ENCODE measurements around the gene LDHAL6A.
"Not testable (repeated sequence)": the region's sequence is repeated elsewhere in the genome, so short reads cannot be mapped to it uniquely, and the experiment has no call there.

The LDHAL6A gene

GRCh38 chr11:18455686-18456372 lies at the start of gene LDHAL6A:
Gene LDHAL6A (plus strand): TSS chr11:18455856. CDS start chr11:18456681, 825 bp downstream.
- DNase-seq (ENCODE audit: low read depth in 2 of 2), result no peak

- not testable (repeated sequence) for DNase-seq (ENCODE audit: low read depth in 2 of 2)
Observed at GRCh38 chr11:18407400-18407799, 48.3 kb upstream of the LDHAL6A start.

- no peak for DNase-seq (ENCODE audit: low read depth in 2 of 2)
Observed at GRCh38 chr11:18408558-18409291, 46.9 kb upstream of the LDHAL6A start.

GRCh38 chr11:18416459-18416858 lies 39.2 kb upstream of the LDHAL6A start:
- no peak for DNase-seq (ENCODE audit: low read depth in 2 of 2)

GRCh38 chr11:18419040-18419439 lies 36.6 kb upstream of the LDHAL6A start:
- no peak for DNase-seq (ENCODE audit: low read depth in 2 of 2)

GRCh38 chr11:18420067-18420466 lies 35.6 kb upstream of the LDHAL6A start:
- no peak for DNase-seq (ENCODE audit: low read depth in 2 of 2)

GRCh38 chr11:18427240-18427639 lies 28.4 kb upstream of the LDHAL6A start:
- no peak for DNase-seq (ENCODE audit: low read depth in 2 of 2)

GRCh38 chr11:18429332-18429731 lies 26.3 kb upstream of the LDHAL6A start:
- no peak for DNase-seq (ENCODE audit: low read depth in 2 of 2)

- DNase-seq (ENCODE audit: low read depth in 2 of 2), result no peak
Observed at GRCh38 chr11:18438691-18439090, 17.0 kb upstream of the LDHAL6A start.

GRCh38 chr11:18449251-18449650 lies 6.4 kb upstream of the LDHAL6A start:
- no peak for DNase-seq (ENCODE audit: low read depth in 2 of 2)

- DNase-seq (ENCODE audit: low read depth in 2 of 2), result no peak
Observed at GRCh38 chr11:18452927-18453326, 2.7 kb upstream of the LDHAL6A start.

GRCh38 chr11:18457450-18457849 lies 1.8 kb downstream of the LDHAL6A start:
- DNase-seq (ENCODE audit: low read depth in 2 of 2), result no peak

GRCh38 chr11:18459634-18460033 lies 4.0 kb downstream of the LDHAL6A start:
- DNase-seq (ENCODE audit: low read depth in 2 of 2), result no peak

- no peak for DNase-seq (ENCODE audit: low read depth in 2 of 2)
Observed at GRCh38 chr11:18461909-18462308, 6.3 kb downstream of the LDHAL6A start.

- DNase-seq (ENCODE audit: low read depth in 2 of 2), result no peak
Observed at GRCh38 chr11:18463439-18463838, 7.8 kb downstream of the LDHAL6A start.

- DNase-seq (ENCODE audit: low read depth in 2 of 2), result no peak
Observed at GRCh38 chr11:18466402-18466801, 10.7 kb downstream of the LDHAL6A start.

- DNase-seq (ENCODE audit: low read depth in 2 of 2), result no peak
Observed at GRCh38 chr11:18468059-18468458, 12.4 kb downstream of the LDHAL6A start.

- DNase-seq (ENCODE audit: low read depth in 2 of 2), result no peak
Observed at GRCh38 chr11:18468961-18469360, 13.3 kb downstream of the LDHAL6A start.

GRCh38 chr11:18471995-18472394 lies 16.3 kb downstream of the LDHAL6A start:
- DNase-seq (ENCODE audit: low read depth in 2 of 2), result no peak

GRCh38 chr11:18472587-18472986 lies 16.9 kb downstream of the LDHAL6A start:
- DNase-seq (ENCODE audit: low read depth in 2 of 2), result no peak

GRCh38 chr11:18479063-18479462 lies 23.4 kb downstream of the LDHAL6A start:
- no peak for DNase-seq (ENCODE audit: low read depth in 2 of 2)

- DNase-seq (ENCODE audit: low read depth in 2 of 2), result no peak
Observed at GRCh38 chr11:18485913-18486528, 30.4 kb downstream of the LDHAL6A start.

- no peak for DNase-seq (ENCODE audit: low read depth in 2 of 2)
Observed at GRCh38 chr11:18490319-18490718, 34.7 kb downstream of the LDHAL6A start.

Measured in fibroblast of skin of left biceps (primary cell).